GM19240 (cell line): ENCODE measurements around the gene ZBTB20.
A peak's percentile ranks its signal among the peaks of the same experiment; 100 is the strongest.

Source experiments
- DNase-seq: peaks from one replicate; pipeline ENCODE4 v3.0.0; 2011; ENCODE audit warnings: low spot score; ENCODE audit not compliant: insufficient read length

The ZBTB20 gene

GRCh38 chr3:114308377-114308776, 838.7 kb downstream of the ZBTB20 start:
- DNase-seq = no peak

DNA sequence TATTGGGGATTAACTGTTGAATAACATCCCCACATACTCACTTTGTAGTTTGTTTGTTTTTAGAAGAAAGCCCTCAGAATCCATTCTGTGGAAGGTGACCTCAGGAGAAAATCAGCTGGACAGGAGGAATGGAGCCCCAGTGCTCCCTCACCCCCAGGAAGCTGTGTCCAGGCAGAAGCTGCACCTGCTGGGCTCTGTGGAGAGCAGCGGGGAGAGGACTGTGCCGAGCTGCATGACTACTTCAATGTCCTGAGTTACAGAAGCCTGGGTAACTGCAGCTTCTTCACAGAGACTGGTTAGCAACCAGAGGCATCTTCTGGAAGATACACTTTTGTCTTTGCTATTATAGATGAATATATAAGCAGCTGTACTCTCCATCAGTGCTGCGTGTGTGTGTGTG, 839.3 kb downstream of the ZBTB20 start:
- DNase-seq = no peak

DNA sequence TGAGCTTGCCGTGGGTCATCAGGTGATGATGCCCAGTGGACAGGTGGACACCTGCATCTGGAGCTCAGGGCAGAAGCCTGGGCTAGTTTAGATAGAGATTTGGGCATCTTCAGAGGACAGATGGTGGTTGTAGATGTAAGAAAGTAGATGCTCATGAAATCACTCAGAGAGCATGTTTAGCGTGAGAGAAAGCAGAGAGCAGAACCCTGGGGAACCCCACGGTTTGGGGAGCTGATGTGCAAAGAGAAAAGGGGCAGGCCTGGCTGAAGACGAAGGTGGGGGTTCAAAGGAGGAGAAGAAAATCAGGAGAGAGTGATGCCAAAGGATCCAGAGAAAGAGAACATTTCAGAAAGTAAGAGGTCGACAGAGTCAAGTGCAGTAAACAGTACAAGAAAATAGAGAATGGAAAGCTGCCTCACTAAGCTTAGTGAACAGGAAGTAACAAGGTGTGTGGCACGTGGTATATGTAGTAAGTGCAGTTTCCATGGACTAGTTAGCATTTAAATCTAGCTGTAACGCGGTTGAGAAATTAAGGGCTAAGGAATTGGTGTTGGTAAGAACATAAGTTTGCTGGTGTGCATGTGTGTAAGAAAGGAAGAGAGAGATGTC, 839.8 kb downstream of the ZBTB20 start:
- no peak for DNase-seq

DNA sequence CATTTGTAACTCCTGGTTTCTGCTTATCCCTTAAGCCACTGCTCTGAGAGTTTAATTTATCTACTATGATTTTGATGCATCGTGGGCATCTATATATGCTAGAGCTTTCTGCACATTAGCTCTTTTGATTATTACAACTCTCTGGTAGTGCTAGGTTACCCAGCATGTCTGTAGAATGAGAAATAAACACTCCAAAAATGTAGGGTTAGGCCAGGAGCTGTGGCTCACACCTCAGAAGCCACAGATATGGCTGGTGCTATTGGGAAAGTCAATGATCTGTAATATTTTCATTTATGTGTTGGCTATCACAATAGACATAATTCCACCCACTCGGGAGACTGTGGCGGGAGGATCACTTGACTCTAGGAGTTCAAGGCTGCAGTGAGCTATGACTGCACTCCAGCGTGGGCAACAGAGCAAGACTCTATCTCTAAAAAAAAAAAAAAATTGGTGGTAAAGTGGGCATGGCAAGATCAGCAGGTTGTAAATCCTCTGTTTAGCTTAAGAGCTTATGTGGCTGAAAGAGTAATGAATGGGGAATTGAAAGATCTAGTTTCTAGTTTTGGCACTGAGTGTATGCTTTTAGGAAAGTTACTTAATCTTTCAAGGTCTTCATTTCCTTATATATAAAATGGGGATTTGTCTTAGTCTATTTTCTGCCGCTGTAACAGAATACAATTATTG, 847.0 kb downstream of the ZBTB20 start:
- DNase-seq = no peak

DNA sequence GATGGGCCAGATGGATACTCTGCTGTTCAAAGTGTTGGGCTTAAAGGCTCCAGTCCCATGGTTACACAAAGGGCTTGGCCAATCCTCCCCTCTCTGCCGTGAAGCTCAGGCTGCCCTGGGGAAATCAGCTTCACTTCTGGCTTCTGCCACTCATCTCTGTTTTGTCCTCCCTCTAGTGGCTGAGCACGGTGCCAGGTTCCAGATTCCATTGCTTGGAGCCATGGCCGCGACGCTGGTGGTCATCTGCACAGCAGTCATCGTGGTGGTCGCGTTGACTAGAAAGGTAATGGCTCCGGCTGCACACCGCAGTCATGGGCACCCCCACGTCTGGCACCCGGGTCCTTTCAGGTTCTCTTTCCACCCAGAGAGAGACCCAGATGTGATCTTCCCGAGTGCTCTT, 847.7 kb downstream of the ZBTB20 start:
- DNase-seq = no peak

GRCh38 chr3:114295946-114296345, 851.1 kb downstream of the ZBTB20 start:
- DNase-seq = no peak

GRCh38 chr3:114294940-114295480, 852.1 kb downstream of the ZBTB20 start:
- no peak for DNase-seq

- DNase-seq = no peak
Observed at GRCh38 chr3:114293838-114294535, 853.1 kb downstream of the ZBTB20 start, which contains the start of gene TIGIT. TIGIT (plus strand) TSS chr3:114294028; CDS start chr3:114294062, 34 bp downstream.

DNA sequence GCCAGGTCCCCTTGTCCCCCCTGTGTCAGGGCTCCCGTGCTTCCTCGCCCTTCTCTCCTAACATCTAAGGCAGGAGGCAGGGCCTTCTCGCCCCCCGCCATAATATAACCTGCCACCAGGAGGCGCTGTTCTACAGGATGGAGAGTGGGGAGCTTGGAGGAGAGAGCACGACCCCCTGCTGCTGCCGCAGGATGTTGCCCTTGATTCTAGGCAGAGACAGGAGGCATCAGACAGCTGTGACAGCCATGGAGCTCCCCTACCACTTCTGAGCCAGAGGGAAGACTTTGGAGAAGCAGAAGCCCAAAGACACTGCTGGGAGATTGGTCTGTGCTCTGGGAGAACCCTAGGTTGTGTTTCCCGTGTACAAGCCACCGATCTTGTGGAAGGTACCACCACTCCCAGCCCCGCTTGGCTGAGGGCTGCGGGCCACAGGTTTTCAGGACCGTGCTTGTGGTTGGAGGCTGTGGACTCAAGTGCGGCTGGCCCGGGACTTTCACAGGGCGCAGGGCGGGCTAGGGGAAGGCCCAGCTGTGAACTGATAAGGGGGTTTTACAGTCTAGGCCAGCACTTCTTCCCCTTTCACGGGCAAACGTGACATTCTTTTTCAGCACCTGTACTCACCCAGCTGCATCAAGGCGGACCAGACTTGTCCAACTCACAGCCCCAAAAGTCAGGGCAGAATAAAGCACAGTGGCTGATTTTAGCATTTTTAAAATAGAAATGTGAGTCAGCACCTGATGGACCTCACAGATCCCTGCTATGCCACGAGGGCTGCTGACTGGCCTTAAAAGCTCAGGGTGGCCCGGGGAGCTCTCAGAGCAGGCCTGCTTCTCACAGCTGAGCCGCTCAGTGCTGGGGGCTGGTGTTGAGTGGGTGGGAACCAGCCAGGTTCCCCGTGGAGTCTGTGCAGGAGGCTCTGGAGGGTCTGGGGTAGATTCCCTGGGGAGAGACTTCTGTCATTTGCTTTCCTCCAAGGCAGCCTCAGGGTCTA, 855.9 kb downstream of the ZBTB20 start:
- DNase-seq = peak; percentile 54

DNA sequence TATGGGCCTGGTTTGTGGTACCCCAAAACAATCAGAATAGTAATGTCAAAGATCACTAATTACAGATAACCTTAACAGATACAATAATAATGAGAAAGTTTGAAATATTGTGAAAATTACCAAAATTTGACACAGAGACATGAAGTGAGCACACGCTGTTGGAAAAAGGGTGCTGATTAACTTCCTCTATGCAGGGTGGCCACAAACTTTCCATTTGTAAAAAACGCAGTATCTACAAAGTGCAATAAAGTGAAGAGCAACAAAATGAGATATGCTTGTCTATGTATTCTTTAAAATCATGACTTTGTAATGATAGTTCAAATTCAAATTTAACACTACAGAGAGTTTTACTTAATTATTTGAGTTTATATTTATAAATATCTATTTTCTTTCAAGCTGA, 860.8 kb downstream of the ZBTB20 start:
- DNase-seq = no peak

- DNase-seq = no peak
Observed at GRCh38 chr3:114285648-114286230, 861.3 kb downstream of the ZBTB20 start.

- DNase-seq = no peak
Observed at GRCh38 chr3:114284644-114285043, 862.4 kb downstream of the ZBTB20 start.
